Ishikawa (cell line): Measurements from ENCODE around the gene HLA-F.

Experiments used
- CEBPB ChIP-seq: IDR thresholded peaks from 2 replicates; pipeline ENCODE4 v1.6.1; 2012
- CREB1 ChIP-seq: IDR thresholded peaks from 2 replicates; pipeline ENCODE4 v1.6.1; 2012; ENCODE audit warnings: low read depth
- EGR1 ChIP-seq: IDR thresholded peaks from 2 replicates; pipeline ENCODE4 v1.6.1; 2012
- EP300 ChIP-seq: IDR thresholded peaks from 2 replicates; pipeline ENCODE4 v1.6.1; 2012; ENCODE audit warnings: borderline replicate concordance
- FOXM1 ChIP-seq: IDR thresholded peaks from 2 replicates; pipeline ENCODE4 v1.6.1; 2012; ENCODE audit warnings: low read depth, borderline replicate concordance
- MAX ChIP-seq: IDR thresholded peaks from 2 replicates; pipeline ENCODE4 v1.6.1; 2012
- NFIC ChIP-seq: IDR thresholded peaks from 2 replicates; pipeline ENCODE4 v1.6.1; 2012
- RAD21 ChIP-seq: IDR thresholded peaks from 2 replicates; pipeline ENCODE4 v1.6.1; 2012; ENCODE audit warnings: low read depth
- REST ChIP-seq: IDR thresholded peaks from 2 replicates; pipeline ENCODE4 v1.6.1; 2012; ENCODE audit warnings: low read depth, mild to moderate bottlenecking
- TAF1 ChIP-seq: IDR thresholded peaks from 2 replicates; pipeline ENCODE4 v1.6.1; 2012; ENCODE audit warnings: low read depth, mild to moderate bottlenecking
- TCF12 ChIP-seq: IDR thresholded peaks from 2 replicates; pipeline ENCODE4 v1.6.1; 2012; ENCODE audit warnings: low read depth
- TEAD4 ChIP-seq: IDR thresholded peaks from 2 replicates; pipeline ENCODE4 v1.6.1; 2012
- USF1 ChIP-seq: IDR thresholded peaks from 2 replicates; pipeline ENCODE4 v1.6.1; 2012
- YY1 ChIP-seq: IDR thresholded peaks from 2 replicates; pipeline ENCODE4 v1.6.1; 2012; ENCODE audit warnings: low read depth

- TF ChIP-seq FOXM1 (no peak), CEBPB (no peak), YY1 (no peak), RAD21 (no peak), REST (no peak), NFIC (no peak), EGR1 (no peak), TEAD4 (no peak), MAX (no peak), TAF1 (no peak), USF1 (no peak), EP300 (no peak), CREB1 (no peak), TCF12 (no peak)
These were observed 693 bp downstream of the HLA-F start for GRCh38 chr6:29723666-29724588.
